C4-2B (cell line): Measurements from ENCODE around the gene BAK1.

Source experiments
- CTCF ChIP-seq: fragments of 450-650 bp; conservative IDR thresholded peaks from 2 replicates; pipeline ENCODE4 v1.5.1; 2017; ENCODE audit warnings: mild to moderate bottlenecking
- ZFX ChIP-seq: fragments of 450-650 bp; IDR thresholded peaks from 2 replicates; pipeline ENCODE4 v1.6.1; 2017

DNA sequence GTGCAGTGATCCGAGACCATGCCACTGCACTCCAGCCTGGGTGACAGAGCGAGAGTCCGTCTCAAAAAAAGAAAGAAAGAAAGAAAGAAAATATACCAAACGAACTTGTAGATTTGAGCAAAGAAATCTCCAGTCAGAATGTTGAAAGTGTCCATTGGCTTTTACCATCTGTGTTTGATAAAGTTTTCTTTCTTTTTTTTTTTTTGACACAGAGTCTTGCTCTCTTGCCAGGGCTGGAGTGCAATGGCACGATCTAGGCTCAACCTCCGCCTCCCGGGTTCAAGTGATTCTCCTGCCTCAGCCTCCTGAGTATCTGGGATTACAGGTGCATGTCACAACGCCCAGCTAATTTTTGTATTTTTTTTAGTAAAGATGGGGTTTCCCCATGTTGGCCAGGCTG lies 21.3 kb downstream of the BAK1 start:
- TF ChIP-seq CTCF = no peak
- TF ChIP-seq ZFX = no peak
